Measurements from ENCODE around the gene NOS2.

- TF ChIP-seq CTCF (IDR thresholded peaks at IDR 0.05), result no peak
- TF ChIP-seq EP300 (IDR thresholded peaks at IDR 0.05), result no peak
- TF ChIP-seq POLR2A (IDR thresholded peaks at IDR 0.05), result no peak
These were observed 17.5 kb downstream of the NOS2 start for GRCh38 chr17:27782791-27783206.
